NCI-H1092 treated with DMSO at 0.1 percent for 48 hours (cell line): ENCODE results near the gene SIX3.

Experiments used
- DNase-seq: peaks from one replicate; lab custom pipeline; 2025; lab: John Stamatoyannopoulos, UW

SIX3 gene

DNA sequence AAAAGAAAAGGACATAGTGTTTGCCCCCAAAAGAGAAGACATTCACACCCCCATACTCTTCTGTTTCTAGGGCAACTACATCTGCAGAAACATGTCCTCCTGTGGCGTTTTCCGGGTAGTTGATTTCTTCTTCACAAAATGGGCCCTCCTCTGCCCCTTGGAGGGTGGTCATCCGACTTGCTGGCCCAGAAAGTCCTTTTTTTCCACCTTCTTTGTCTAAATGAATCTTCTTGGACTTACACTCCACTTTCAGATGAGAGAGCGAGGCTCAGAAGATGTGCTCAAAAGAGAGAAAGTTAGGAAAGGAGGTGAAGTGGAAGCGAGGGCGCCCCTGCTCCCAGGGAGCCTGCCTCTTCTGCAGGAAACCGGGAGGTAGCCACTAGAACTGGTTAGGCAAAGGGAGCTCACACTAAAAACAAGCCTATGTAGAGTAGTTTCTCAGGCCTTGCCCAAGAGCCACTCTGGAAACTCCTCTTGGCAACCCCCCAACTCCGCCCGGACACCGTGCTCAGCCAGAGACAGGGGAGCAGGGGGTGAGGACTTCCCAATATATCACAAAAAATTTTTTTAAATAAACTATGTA is 10.2 kb upstream of the SIX3 start:
- DNase-seq: no peak

DNA sequence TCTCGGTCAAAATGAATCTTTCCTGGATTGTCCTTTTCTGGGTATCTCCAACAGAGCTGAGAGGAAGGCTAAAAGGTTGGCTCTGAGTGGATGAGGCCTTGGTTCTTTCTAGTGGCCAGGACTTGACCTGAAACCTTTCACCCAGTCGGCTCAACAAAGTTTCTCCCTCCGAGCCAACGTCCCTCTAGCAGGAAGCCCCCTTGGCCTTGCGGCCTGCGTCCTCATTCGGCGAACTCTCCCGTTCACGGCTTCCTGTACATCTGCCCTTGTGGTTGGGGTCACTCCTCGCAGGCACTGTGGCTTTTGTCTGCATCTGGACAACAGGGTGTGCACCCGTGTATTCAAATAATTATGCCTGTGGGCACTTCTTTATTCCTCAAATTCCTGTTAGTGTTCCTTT is 9.4 kb upstream of the SIX3 start:
- DNase-seq: no peak

DNA sequence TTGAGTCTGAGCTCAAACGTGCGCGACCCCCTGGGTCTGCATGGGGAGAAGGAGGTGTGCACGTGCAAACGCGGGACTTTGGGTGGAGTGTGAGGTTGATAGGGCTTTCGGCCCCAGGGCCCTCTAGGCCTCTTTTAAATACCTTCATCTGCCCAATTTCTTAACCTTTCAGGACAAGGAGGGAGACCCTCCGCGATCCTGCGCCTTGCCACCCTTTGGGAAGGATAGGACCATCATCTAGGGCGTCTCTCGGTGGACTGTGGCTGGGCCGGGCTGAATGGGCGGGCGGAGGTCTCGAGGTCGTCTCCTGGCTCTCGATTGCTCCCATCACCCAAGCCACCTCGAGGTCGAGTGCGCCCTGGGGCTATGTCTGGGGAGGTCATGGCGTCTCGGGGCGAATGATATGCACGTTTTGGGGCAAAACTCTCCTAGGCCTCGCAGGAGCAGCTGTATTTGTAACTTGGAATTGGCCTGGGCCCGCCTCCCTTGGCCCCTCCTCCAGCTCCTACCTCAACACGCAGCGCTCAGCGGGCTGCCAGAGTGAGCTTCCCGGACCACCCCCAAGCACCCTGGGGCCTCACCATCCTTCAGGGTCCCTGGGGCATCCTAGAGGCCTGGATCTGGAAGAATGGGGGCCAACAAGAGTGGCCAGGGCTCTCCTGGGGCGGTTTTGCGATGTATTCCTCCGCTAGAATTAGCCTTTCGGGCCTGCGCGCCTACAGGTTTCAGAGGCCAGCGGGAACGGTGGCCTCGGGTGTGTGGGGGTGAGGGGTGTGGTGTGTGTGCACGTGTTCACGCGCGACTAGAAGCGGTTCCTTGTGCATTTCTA is 8.7 kb upstream of the SIX3 start:
- DNase-seq: no peak

DNA sequence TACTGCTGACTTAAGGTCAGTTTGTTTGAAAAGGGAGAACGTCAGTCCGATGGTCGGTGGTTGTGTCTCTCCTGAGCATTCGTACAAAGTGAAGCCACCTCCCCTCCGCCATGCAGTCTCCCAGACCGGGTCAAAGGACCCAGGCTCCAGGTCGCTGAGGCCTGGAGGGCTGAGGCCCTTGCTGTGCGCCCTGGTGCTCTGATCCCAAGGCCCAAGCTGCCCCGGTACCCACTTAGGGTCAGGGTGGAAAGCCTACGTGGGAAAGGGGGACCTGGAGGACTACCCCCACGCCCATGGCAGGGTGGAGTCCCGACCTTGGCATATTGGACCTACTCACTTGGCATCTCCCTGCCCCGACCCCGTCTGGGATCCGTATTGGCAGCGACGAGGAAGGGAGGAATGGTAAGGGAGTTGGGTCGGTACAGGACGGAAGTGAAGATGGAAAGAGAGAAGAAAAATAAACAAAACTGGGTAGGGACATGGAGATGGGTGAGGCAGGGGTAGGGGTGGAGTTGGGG is 8.0 kb upstream of the SIX3 start:
- no peak for DNase-seq

DNA sequence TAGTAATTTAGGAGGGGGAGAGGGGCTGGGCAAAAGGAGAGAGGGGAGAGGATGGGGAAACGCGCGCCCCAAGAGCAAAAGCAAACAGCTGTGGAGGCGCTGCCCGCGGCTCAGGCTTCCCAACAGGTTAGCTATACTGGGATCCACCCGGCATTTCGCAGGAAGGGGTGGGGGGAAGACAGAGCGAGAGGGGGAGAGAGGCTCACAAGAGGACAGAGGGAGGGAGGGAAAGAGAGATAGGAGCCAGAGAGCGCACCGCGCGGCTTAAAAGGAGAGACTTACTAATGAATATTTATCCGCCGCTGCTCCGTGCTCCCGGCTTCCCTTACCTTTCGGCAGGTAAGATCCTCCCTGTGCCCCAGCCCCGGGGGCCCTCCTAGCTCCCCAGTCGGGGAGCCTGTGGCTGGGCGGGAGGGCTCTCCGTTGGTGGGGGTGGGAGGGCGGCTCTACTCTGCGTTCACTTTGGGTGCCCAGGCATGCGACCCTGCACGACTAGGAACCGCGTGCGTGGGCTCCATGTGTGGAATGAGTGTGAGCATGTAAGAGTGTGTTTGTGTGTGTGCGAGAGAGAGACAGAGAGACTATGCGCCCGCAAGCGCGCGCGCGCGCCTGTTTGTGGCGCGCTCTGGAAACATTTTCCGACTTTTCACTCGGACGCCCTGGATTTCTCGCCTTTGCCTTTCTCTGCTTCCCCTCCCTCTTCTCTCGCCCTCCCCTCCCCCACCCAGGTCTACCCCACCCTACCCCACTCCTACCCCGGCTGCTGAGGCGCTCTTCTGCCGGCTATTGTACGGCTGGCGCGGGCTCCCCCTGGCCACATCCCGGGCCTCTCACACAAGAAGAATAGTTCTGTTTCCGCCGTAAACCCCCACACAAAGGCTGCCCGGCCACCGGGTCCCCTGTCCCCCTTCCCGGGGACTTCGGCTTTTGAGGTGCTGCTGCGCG is 7.2 kb upstream of the SIX3 start:
- DNase-seq: peak; percentile 23

DNA sequence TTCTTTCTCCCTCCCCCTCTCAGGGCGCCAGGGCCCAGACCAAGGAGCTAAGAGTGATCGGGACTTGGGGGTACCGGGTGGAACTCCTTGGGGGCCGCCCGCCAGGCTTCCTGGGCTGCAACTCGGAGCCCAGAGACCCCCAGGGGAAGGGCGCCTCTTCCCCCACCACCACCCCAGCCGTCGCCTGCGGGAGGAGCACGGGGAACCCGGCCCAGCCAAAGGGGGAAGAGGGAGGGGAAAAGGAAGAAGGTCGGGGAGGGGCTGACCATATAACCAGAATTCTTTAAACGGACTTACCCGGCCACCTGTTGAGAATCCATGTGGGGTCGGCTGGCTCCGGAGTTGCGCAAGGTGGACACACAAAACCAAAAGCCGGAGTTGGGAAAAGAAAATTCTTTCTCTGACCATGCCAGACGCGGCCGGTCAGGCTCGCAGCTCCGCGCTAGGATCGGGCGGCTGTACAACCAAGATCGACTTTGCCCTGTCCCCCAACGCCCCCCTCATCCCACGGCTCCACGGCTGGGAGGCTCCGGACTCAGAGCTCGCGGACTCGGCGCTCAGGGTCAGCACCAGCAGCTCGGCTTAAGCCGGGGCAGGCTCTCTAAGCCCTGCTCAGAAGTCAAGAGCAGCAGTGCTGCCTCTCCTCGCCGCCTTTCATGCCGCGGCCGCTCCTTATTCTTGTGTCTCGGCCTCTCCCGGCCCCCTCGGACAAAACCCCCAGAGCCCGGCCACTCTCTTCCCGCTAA is 6.3 kb upstream of the SIX3 start:
- DNase-seq: no peak

DNA sequence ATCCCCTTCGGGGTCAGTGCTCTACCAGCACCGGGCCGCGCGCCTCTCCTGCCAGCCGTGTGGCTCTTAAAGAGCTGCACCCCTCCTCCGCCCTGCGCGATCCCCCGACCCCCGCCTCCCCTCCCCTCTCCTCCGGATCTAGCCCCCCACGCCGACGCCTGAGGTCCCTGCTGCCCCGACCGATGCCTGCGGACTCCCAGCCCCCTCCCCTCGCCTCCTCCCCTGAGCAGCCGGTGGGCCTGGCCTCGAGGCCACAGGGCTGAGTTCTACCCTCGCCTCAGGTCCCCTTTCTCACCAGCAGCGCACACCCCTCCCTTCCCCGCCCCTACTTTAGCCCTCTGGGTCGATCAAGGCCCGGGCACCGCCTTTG is 5.8 kb upstream of the SIX3 start:
- DNase-seq: no peak

DNA sequence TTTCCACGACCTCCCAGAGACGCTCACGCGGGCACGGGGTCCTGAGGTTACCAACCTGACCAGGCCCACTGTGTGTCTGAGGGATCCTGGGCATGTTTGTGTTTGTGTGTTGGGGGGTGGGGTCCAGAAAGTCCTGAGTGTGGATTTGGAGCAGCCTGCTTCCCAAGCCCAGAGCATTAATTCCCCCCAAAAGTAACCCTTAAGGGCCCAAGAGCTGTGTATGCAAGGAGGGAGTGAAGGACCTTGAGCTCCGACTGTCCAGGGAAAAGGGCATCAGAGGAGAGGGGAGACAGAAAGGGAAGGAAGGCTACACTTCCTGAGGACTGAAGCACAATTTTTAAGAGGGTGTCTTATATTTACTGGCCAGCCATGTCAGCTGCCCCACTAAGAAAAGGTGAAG is 5.2 kb upstream of the SIX3 start:
- DNase-seq: no peak

DNA sequence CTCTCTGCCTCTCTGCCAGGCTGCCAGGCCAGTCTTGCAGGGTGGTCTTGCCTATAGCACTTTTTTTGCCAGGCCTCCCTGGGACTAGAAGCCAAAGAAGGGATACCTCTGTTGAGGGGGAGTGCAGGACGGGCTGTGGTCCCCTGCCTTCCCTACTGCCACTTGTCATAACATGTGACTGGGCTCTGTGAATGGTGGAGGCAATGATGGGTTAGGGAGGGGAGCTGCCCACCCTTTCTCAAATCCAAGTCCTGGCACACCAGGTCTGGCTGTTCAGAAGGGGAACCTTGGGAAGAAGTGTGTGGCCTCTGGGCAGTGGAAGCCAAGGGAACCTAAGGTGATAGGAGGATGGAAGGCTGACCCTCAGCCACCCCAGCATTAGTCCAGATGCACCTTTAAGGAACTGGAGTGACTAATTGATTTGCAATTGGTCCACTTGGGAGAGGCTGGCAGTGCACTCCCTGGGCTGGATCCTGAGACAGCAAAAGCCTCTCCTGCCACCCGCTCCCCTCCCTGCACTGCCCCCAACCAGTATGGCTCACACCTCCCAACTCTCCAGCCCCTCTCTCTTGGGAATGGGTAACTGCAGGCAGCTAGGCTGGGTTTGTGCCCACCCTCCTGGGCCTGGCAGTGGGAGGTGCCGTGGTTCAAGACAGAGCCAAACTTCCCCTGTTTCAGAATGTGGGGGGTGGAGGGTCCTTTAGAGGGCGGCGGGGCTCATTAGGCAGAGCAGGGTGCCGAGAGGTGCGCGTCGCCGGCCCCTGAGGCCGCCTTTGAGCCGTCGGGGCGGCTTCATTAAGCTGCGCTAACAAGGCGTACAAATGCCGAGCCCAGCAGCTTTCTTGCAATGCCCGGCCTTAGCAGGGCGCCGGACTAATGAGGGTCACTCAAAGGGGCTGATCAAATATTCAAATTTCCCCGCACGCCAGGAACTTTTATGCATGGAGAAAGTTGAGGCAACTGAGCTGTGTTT is 4.5 kb upstream of the SIX3 start:
- DNase-seq: no peak

DNA sequence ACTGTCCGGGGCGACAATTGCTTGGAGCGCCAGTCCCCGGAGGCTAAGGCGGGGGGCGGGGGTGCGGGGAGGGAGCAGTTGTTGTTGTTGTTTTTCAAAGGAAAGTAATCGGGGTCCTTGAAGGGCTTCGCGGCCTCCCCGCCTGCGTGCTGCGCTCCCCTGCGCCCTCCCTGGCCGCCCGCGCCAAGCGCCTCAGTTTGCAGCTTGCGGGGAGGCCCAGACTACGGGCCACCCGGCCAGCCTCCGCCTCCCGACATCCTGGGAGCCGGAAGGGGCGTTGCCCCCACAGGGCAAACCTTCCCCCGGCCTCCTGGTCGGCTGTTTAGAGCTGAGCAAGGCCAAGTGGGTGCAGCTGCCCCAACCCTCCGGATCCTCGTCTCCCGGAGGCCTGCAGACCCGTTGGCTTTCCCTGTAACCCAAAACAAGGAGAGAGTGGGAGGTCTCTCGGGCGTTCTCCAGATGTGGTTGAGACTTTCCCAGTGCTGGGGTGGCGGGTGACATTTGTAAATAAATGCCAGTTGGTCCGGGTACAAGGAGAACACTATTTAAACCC is 3.7 kb upstream of the SIX3 start:
- no peak for DNase-seq

DNA sequence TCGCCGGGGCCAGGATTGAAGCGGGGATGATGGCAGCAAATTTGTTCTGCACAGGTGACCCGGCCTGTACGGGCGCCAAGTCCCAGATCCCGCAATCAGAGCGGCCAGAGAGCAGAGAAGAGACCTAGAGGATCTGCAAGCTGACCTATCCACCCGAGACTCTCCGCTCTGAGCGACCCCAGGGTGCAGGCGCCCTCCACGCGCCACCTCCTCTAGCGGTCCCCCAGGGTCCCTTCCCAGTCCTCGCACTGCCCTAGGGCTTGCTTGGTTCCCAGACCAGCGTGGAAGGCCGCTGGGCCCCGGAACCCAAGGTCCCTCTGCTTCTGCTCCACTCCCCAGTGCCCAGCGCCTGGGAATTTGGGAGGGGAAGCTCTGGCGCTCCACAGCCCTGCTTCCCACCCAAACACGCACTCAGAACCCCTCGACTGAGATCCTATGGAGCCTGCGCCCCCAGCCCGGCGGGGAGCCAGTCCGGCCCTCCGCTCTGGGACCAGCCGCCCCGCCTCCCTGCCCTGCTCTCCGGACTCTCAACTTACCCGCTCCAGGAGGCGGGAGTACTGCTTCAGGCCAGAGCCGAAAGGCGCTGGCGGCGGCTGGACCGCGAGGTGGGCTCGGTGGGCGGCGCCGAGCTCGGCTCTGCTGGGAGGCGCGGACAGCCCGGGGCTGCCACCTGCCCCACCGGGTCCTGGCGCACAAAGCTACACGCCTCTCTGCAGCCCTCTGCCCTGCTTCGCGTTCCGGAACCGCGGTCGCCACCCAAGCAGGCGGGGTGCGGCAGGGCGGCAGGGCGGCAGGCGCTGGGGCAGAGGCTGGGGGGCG is 3.0 kb upstream of the SIX3 start:
- peak; percentile 25 for DNase-seq

DNA sequence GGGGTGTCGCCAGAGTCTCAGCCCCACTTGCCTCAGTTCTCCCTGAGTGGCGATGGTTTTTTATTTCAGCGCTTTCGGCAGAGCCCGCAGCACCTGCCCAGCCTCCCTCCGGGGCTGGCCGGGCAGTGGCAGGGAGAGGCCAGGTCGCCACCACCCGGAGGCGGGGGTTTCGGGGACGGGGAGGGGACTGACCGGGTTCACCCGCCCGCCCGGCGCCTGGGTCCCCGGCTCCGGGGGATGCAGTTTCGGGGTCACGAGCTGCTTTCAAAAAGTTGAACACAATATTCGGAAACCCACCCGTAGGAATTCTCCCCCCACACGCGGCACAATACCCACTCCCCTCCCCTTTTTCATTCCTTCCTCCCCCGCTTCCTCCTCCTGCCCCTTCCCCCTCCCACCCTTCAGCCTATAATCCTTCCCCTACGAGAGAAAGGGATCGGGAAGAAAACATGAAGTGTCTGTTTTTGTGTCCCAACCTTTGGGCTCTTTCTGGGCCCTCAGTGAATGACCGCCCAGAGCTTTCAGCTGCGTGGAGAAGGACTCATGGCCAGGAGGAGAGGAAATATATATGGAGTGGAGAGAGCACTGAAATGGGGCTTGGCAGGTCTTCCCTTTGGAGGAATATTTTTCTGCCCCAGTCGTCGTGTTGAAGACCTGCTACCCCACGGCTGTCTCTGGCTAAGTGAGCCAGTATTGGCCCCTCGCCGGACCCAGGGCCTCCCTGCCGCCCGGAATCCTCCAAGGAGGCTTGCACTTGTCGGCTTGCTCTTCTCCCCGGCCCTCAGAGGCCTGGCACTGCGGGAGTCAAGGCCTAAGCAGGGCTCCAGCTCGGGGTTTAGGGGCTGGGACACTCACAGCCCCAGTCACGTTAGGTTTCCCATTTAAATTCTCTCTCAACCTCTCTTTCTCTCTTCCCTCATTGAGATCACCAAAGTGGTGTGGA is 2.1 kb upstream of the SIX3 start:
- no peak for DNase-seq

DNA sequence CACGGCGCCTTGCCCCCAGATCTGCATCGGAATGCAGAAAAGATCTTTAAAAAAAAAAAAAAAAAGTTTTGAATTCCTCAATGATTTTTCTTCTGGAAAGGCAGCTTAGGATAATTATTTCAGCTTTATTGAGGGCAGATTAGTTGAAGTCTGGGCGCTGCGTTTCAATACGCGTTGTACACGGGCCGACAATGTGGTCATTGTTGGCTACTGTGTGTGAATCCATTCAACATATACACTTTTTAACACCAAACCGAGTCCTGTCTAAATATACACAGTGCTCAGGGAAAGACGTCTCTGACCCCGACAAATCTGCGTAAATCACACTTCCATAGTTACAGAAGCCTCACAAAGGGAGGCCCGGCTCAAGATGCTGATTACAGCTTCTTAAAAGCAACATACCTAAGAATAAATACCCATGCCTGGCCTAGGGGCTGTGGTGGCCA is 1.4 kb upstream of the SIX3 start:
- DNase-seq: no peak

DNA sequence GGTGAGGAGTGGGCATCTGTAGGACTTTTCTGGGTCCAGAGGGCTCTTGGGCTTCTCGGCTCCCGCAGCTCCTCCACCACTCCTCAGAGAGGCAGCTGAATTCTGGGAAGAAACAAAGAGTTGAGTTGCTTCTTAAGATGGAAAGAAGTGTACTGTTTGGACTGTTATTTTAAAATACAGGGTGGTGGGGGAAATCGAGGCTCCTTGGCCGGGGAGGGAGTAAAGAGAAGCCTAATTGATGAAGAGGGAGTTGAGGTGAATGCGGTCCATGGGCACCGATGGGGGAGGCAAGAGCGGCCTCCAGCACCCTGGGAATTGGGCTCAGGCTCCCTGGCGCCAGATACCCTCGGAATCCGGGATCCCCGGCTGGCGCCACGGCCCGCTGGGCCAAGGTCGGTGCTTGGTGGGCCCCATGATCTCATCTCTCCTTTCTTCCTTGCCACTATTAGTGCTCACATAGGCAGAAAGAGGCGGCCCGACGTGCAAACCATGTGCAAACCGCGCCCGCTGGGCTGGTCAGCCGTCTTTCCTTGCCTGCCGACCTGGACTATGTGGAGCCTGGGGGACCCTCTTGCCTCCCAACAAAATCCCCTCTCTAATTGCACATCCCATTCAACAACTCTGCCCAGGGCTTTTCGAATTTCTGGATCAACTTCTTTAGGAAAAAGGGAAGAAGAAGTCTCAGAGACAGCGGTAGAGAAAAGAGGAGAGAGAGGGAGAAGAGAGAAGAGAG is 604 bp upstream of the SIX3 start:
- no peak for DNase-seq

DNA sequence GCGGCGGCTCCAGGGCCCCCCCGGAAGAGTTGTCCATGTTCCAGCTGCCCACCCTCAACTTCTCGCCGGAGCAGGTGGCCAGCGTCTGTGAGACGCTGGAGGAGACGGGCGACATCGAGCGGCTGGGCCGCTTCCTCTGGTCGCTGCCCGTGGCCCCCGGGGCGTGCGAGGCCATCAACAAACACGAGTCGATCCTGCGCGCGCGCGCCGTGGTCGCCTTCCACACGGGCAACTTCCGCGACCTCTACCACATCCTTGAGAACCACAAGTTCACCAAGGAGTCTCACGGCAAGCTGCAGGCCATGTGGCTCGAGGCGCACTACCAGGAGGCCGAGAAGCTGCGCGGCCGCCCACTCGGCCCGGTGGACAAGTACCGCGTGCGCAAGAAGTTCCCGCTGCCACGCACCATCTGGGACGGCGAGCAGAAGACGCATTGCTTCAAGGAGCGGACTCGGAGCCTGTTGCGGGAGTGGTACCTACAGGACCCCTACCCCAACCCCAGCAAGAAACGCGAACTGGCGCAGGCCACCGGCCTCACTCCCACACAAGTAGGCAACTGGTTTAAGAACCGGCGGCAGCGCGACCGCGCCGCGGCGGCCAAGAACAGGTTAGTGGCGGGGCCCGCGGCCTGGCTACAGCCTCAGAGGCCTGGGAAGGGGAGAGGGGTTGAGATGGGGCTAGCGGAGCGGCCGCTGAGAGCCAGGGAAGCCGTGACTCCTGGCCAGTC is 965 bp downstream of the SIX3 start:
- DNase-seq: no peak

DNA sequence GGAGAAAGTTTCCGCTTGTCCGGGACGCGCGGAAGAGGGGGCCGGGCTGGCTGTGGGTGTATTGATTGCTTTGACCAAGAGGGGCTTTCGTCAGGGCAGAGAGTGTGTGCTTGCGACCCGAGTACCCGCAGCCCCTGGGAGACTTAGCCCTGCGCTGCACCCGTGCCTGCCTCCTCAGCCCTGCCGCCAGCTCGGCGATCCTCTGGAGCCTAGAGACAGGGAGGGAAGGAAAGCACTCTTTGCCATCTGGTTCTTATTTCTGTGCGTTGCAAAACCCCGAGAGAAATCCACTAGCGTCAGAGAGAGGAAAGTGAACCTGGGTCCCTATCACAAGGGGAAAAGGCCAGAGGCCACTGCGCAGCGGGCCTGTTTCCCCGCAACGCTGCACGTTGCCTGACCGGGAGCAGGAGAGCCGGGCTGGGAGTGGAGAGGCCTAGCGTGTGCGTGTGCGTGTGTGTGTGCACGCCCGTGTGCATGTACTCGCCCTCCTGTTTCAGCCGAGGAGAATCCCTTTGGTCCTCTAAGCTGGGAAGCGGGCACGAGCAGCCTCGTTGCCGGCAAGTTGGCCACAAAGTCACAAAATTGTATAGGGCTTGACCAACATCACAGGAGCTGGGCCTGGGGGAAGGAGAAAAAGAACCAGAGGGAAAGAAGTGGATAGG is 1.7 kb downstream of the SIX3 start:
- peak; percentile 39 for DNase-seq
